NCI-H2227 treated with DMSO at 0.1 percent for 48 hours (cell line): ENCODE measurements around the gene GRIK1.

Source experiments
- DNase-seq: peaks from one replicate; lab custom pipeline; 2025; lab: John Stamatoyannopoulos, UW

The GRIK1 gene

GRCh38 chr21:29827647-29828046, 112.1 kb downstream of the GRIK1 start:
- DNase-seq: no peak

- no peak for DNase-seq
These were observed 112.6 kb downstream of the GRIK1 start for GRCh38 chr21:29827236-29827635.

GRCh38 chr21:29826386-29826785, 113.4 kb downstream of the GRIK1 start:
- no peak for DNase-seq

- DNase-seq: no peak
These were observed 113.9 kb downstream of the GRIK1 start for GRCh38 chr21:29825936-29826335.

- DNase-seq: no peak
These were observed 114.5 kb downstream of the GRIK1 start for GRCh38 chr21:29825345-29825744.

GRCh38 chr21:29822064-29822463, 117.7 kb downstream of the GRIK1 start:
- no peak for DNase-seq

GRCh38 chr21:29821230-29821629, 118.6 kb downstream of the GRIK1 start:
- DNase-seq: no peak

GRCh38 chr21:29819675-29820326, 120.0 kb downstream of the GRIK1 start:
- DNase-seq: no peak

- no peak for DNase-seq
These were observed 121.3 kb downstream of the GRIK1 start for GRCh38 chr21:29818383-29818921.

- DNase-seq: no peak
These were observed 122.3 kb downstream of the GRIK1 start for GRCh38 chr21:29817450-29817849.

- DNase-seq: no peak
These were observed 126.8 kb downstream of the GRIK1 start for GRCh38 chr21:29812947-29813346.

GRCh38 chr21:29810871-29811270, 128.9 kb downstream of the GRIK1 start:
- DNase-seq: no peak

- DNase-seq: no peak
These were observed 131.6 kb downstream of the GRIK1 start for GRCh38 chr21:29808153-29808552.

GRCh38 chr21:29805105-29805504, 134.7 kb downstream of the GRIK1 start:
- DNase-seq: no peak

- DNase-seq: no peak
These were observed 136.6 kb downstream of the GRIK1 start for GRCh38 chr21:29803191-29803590.

GRCh38 chr21:29801122-29801521, 138.7 kb downstream of the GRIK1 start:
- DNase-seq: no peak

- no peak for DNase-seq
These were observed 139.7 kb downstream of the GRIK1 start for GRCh38 chr21:29800056-29800455.

- no peak for DNase-seq
These were observed 141.0 kb downstream of the GRIK1 start for GRCh38 chr21:29798840-29799239.

- no peak for DNase-seq
These were observed 142.6 kb downstream of the GRIK1 start for GRCh38 chr21:29797155-29797554.

GRCh38 chr21:29793712-29794111, 146.1 kb downstream of the GRIK1 start:
- DNase-seq: no peak

- no peak for DNase-seq
These were observed 150.4 kb downstream of the GRIK1 start for GRCh38 chr21:29789393-29789792.

- DNase-seq: no peak
These were observed 151.0 kb downstream of the GRIK1 start for GRCh38 chr21:29788752-29789151.

- DNase-seq: no peak
These were observed 152.4 kb downstream of the GRIK1 start for GRCh38 chr21:29787361-29787909.
